ENCODE data around the gene HMOX2.

DNA sequence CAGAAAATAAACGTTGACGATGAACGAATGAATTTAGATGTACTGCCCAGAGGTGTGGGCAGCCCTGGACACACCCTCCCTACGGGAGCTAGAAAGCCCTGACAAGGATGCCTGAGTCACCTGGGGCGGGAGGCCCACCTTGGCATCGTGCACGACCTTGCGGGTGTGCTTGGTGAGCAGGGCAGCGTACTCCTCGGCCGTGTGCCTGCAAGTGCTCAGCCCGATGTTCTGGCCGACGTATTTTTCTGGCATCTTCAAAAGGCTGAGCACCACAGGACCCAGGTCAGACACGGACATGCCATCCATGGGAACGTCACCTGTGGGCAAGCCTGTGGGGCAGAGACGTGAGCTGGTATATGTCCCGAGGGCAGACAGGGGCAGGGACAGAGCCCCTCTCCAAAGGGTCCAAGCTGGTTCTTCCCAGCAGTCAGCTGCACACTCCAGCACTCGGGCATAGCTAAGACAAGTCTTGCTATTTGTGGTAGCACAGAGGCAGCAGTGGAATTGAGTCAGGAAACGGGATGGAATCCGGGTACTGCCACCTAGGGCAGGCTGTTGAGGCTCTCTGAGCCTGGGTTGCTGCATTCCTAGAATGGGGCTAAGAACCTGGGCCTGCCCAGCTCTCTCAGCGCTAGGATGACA is 12.6 kb upstream of the HMOX2 start:
- TF ChIP-seq, protein P1, sequence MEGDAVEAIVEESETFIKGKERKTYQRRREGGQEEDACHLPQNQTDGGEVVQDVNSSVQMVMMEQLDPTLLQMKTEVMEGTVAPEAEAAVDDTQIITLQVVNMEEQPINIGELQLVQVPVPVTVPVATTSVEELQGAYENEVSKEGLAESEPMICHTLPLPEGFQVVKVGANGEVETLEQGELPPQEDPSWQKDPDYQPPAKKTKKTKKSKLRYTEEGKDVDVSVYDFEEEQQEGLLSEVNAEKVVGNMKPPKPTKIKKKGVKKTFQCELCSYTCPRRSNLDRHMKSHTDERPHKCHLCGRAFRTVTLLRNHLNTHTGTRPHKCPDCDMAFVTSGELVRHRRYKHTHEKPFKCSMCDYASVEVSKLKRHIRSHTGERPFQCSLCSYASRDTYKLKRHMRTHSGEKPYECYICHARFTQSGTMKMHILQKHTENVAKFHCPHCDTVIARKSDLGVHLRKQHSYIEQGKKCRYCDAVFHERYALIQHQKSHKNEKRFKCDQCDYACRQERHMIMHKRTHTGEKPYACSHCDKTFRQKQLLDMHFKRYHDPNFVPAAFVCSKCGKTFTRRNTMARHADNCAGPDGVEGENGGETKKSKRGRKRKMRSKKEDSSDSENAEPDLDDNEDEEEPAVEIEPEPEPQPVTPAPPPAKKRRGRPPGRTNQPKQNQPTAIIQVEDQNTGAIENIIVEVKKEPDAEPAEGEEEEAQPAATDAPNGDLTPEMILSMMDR (optimal IDR thresholded peaks at IDR 0.05 in 1 of 3, IDR thresholded peaks at IDR 0.05 in 1 of 3, conservative IDR thresholded peaks at IDR 0.05 in 1 of 3; ENCODE audit: extremely low read depth in 1 of 3, insufficient read depth in 2 of 3, low read length in 3 of 3): no peak
- no peak for TF ChIP-seq EZH2 (IDR thresholded peaks at IDR 0.05; ENCODE audit: low read length)
